ENCODE data around the gene DPYSL5.

DNA sequence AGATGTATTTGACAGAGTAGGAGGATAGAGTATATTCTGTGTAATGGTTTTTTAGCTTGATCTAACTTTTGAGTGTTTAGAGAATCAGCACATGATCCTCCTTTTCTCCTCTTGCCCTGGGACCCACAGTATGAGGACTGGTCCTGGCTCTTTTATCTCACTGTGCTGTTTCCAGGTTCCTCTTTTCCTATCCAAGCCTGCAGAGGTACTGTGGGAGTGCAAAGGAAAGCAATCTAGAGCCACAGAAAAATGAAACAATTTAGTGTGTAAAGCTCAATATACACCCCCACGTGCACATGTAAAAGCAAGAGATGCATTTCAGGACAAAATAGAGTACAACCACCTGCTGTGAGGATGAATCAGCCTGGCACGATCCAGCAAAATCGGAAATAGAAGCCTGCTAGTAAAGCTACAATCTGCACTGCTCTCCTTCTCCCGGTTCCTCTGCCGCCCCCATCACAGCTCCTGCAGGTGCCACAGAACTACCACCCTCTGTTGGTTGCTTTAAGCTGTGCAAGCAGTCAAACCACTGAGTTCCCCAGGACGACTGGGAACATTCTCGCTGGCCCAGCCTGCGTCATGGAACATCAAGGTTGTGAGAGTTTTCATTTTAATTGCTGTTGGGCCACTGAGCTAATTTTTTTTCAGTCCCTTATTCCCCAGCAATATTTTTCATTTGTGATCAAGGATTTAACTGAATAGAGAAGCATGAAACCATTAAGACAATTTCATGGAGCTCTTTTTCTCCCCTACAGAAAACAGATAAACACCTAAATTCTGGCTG lies 74.7 kb downstream of the DPYSL5 start:
- TF ChIP-seq, protein P1, sequence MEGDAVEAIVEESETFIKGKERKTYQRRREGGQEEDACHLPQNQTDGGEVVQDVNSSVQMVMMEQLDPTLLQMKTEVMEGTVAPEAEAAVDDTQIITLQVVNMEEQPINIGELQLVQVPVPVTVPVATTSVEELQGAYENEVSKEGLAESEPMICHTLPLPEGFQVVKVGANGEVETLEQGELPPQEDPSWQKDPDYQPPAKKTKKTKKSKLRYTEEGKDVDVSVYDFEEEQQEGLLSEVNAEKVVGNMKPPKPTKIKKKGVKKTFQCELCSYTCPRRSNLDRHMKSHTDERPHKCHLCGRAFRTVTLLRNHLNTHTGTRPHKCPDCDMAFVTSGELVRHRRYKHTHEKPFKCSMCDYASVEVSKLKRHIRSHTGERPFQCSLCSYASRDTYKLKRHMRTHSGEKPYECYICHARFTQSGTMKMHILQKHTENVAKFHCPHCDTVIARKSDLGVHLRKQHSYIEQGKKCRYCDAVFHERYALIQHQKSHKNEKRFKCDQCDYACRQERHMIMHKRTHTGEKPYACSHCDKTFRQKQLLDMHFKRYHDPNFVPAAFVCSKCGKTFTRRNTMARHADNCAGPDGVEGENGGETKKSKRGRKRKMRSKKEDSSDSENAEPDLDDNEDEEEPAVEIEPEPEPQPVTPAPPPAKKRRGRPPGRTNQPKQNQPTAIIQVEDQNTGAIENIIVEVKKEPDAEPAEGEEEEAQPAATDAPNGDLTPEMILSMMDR (IDR thresholded peaks at IDR 0.05; ENCODE audit: low read depth, low read length): peak; percentile 74
- no peak for TF ChIP-seq EZH2phosphoT487 (IDR thresholded peaks at IDR 0.05; ENCODE audit: low read depth)
